ENCODE results near the gene PRKG1.
"Not testable (repeated sequence)": the region's sequence is repeated elsewhere in the genome, so short reads cannot be mapped to it uniquely, and the experiment has no call there.

The PRKG1 gene

GRCh38 chr10:51980752-51981151 lies 906.5 kb downstream of the PRKG1 start:
- no peak for DNase-seq

DNA sequence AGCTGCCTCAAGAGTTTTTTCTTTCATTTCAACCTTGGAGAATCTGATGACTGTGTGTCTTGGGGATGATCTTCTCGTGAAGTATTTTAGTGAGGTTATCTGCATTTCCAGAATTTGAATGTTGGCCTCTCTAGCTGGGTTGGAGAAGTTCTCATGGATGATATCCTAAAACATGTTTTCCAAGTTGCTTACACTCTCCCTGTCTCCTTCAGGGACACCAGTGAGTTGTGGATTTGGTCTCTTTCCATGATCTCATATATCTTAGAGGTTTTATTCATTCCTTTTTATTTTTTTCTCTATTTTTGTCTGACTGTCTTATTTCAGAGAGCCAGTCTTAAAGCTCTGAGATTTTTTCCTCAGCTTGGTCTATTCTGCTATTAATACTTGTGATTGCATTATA lies 907.4 kb downstream of the PRKG1 start:
- DNase-seq: no peak

DNA sequence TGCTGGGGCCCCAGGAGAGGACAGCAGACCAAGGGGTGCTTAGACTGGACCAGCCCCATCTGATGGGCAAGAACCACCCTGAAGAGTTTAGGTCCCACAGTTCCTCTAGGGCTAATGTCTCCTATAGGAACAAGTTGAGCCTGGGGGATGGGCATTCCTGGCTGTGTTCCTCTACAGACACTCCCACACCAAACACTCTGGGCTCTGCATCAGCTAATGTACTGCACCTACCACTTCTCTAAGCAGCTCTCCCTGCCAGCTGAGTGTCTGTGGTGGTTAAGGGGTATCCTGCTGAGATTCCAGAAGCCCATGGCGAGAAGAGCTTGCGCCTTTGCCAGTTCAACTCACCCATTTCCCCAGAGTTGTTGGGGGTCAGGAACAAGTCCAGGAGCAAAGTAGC lies 909.2 kb downstream of the PRKG1 start:
- DNase-seq: no peak

DNA sequence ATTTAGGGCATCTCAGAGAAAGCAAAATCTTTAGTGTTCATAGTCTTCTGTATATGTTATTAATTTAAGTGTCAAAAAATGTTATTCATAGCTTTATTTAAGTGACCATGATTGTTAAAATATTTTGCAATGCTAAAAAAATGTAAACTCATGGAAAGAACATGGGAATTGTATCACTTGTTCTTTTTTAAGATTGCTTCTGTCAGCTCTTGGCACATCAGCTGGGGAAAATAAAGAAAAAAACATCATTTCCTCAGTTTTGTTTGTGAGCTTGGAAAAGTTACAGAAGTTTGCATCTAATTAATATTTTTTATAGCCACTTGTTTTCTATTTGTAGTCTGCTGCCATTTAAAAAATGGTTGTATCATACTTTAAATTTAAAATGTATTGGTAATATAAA lies 911.0 kb downstream of the PRKG1 start:
- no peak for DNase-seq

- DNase-seq: no peak
These were observed 912.2 kb downstream of the PRKG1 start for GRCh38 chr10:51986516-51986915.

DNA sequence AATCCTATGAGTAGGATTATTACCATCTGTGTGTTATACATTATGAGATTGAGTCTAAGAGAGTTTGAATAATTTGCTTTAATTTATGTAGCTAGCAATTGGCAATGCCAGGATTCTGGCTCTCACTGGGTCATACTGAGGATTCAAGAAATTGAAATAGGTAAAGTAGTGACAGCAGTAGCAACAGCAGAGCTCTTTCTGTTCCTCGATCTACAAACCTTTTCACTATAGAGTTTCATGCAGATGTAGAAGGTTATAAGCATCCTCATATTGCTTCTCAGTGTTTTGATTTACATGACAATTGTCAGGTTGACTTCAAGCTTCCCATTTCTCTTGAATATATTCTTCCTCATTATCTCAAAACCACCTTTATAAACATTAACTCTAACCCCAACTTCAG lies 919.2 kb downstream of the PRKG1 start:
- DNase-seq: no peak

- DNase-seq: no peak
These were observed 924.8 kb downstream of the PRKG1 start for GRCh38 chr10:51999096-51999495.

GRCh38 chr10:52004342-52004949 lies 930.2 kb downstream of the PRKG1 start:
- peak in 1 of 2 donors; percentile 1 for DNase-seq

DNA sequence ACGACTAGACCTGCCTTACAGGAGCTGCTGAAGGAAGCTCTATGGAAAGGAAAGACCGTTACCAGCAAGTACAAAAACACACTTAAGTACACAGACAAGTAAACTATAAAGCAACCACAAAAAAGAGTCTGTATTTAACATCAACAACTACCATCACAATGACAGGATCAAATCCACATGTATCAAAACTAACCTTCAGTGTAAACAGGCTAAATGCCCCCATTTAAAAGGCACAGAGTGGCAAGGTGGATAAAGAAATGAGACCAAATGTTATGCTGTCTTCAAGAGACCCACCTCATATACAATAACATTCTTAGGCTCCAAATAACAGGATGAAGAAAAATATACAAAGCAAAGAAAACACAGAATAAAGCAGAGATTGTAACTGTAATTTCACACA lies 932.8 kb downstream of the PRKG1 start:
- DNase-seq: no peak

GRCh38 chr10:52011118-52011517 lies 936.8 kb downstream of the PRKG1 start:
- no peak for DNase-seq

DNA sequence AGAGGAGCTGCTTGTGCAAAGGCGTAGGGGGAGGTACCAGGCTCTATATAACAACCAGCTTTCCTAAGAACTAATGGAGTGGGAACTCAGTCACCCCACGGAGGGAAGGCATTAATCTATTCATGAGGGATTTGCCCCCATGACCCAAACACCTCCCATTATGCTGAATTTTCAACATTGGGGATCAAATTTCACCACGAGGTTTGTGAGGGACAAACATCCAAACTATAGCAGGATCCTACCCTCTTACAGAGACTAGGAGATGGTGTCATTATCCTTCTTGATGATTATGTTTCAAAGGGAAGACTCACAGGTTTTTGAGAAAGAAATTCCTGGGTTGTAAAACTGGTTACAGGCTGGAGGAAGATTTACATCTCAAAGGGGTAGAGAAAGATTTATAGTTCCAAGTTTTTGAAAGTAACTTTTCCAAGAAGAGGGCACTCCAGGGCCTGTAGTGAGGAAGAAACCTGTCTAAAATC lies 944.8 kb downstream of the PRKG1 start:
- no peak for DNase-seq

- no peak for DNase-seq
These were observed 945.4 kb downstream of the PRKG1 start for GRCh38 chr10:52019656-52020055.

DNA sequence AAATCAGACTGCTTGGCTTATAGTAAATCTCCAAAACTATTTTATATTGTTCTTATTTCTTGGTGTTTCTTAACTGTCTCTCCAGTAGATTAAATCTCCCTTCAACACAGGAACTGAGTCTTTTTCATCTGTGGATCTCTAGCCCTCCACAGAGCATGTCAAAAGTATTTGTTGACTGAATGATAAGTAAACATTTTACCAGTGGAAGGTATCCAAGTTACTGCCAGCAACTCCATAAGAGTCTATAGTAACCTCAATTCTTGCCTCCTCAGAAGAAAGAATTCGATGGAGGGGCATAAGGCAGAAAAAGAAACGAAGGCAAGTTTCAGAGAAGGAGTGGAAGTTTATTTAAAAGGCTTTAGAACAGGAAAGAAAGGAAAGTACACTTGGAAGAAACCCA lies 945.9 kb downstream of the PRKG1 start:
- DNase-seq: no peak

DNA sequence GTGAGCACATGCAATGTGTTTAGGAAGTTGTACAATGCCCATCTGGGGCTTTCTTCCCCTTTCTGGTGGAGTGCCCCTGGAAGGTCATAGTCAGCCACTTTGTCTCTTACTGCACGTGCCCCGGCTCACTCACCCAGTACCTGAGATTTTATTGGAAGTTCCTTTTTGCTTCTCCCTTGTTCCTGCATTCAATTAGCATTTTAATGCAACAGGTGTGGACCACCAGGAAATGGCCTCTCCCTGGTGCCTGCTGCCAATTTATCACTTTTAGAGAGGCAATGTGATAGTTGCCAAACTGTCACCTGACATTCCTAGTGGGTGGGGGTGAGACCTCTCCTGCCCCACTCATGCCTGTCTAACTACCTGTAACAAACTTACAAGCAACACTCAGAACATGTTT lies 946.4 kb downstream of the PRKG1 start:
- no peak for DNase-seq

- DNase-seq: no peak
These were observed 952.9 kb downstream of the PRKG1 start for GRCh38 chr10:52027055-52027705.

DNA sequence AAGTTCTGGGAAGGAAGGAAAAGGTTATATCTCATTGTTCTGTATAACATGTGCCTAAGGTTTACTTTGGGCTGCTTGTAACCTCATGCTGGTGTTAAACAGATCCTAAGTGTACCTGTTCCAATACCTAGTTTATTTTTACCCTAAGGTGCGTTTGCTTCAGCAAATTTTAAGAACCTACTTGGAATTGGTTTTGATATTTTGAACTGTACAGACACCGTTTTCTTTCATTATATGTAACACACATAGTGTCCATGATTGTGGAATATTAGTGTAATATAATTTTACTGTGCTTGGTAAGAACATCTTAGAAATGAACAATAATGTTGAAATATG lies 954.2 kb downstream of the PRKG1 start:
- DNase-seq: no peak

DNA sequence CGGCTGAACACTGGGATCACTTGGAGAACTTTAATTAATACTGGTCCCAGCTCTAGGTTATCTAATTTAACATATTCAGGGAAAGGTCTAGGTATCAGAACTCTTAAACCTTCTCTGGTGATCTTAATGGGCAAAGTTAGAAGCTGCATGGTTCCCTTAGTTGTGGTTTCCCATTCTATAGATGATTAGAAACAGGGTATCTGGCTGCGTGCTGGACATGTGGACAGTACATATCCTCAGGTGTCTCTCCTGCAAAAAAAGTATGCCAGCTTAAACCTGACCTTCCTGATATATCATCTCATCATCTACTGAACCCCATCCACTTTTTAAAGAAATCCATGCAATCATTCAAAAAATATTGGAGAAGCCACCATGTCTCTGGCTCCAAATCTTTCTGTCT lies 955.3 kb downstream of the PRKG1 start:
- no peak for DNase-seq

GRCh38 chr10:52030051-52030790 lies 955.9 kb downstream of the PRKG1 start:
- no peak for DNase-seq

- no peak for DNase-seq
These were observed 956.7 kb downstream of the PRKG1 start for GRCh38 chr10:52030975-52031374.

DNA sequence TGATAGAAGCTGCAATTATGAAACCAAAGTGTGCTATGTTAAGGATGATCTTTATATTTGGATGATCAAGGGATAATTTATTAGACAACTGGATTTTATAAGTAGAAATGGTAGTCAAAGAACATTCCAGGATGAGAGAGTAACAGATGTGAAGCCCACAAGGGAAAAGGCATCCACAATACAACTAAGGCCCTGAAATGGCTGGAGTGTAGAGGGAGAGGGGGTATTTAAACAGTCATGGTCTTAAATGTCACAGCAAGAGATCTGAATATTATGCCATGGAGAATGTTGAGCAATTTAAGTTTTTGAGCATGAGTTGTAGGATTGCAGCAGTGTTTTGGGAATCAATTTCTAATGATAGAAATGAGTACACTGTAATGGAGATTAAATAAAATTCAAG lies 957.5 kb downstream of the PRKG1 start:
- DNase-seq: no peak

GRCh38 chr10:52032681-52033629 lies 958.7 kb downstream of the PRKG1 start:
- no peak for DNase-seq

GRCh38 chr10:52039002-52039793 lies 964.9 kb downstream of the PRKG1 start:
- not testable (repeated sequence) for DNase-seq
